B cell (primary cell): ENCODE results near the gene TMEM107. TPM values are rescaled to one million over a fixed set of nuclear protein-coding genes. Genes with fewer than 3 reads are reported as not detected.

Experiments
- ATAC-seq: fragments of 200-7000 bp; cut with Tn5 transposase; one replicate; pipeline ENCODE4 v1.10.0; 2021; ENCODE audit warnings: low read depth, mild to moderate bottlenecking, moderate number of reproducible peaks, moderate library complexity
- CTCF ChIA-PET: fragments of 350-600 bp; sonication (Branson Sonifier 250); formaldehyde crosslinking; loops from one replicate; lab custom pipeline; 2021; ENCODE audit warnings: antibody characterized with exemption, inconsistent platforms; lab: Charles Lee
- POLR2A ChIA-PET: fragments of 350-600 bp; sonication (Branson Sonifier 250); formaldehyde crosslinking; loops from one replicate; lab custom pipeline; 2021; ENCODE audit warnings: antibody characterized with exemption; lab: Charles Lee
- DNase-seq: peaks from one replicate; pipeline ENCODE4 v3.0.0; 2013
- H2AFZ ChIP-seq: 2 replicates; pipeline ENCODE4 v1.6.1; 2012; ENCODE audit warnings: mild to moderate bottlenecking, low read depth, low read length; ENCODE audit not compliant: insufficient read depth, poor library complexity, severe bottlenecking
- H3K27ac ChIP-seq, 2 donors: 1 replicate in 1 of 2; 2 replicates in 1 of 2; pipeline ENCODE4 v1.5.1; 2012 to 2013; ENCODE audit warnings: low read length in 2 of 2, mild to moderate bottlenecking in 2 of 2, moderate library complexity in 1 of 2
- H3K27me3 ChIP-seq, 4 experiments: fragments of 200-600 bp in 1 of 4; sonication (generic) in 1 of 4; replicated peaks in 1 of 4; 1 replicate in 2 of 4; 2 replicates in 2 of 4; pipeline versions ENCODE4 v1.6.1 to v1.7.0; 2013 to 2016; ENCODE audit warnings: low read length in 3 of 4, mild to moderate bottlenecking in 2 of 4, mixed read lengths in 1 of 4, moderate library complexity in 1 of 4; ENCODE audit not compliant: insufficient read depth in 4 of 4, control insufficient read depth in 3 of 4; ENCODE audit errors: control extremely low read depth in 1 of 4
- H3K36me3 ChIP-seq, 2 experiments: replicated peaks in 1 of 2; 1 replicate in 1 of 2; 2 replicates in 1 of 2; pipeline versions ENCODE4 v1.6.1 to v1.7.1; 2013; ENCODE audit warnings: low read length in 1 of 2; ENCODE audit not compliant: insufficient read depth in 2 of 2, control insufficient read depth in 1 of 2; ENCODE audit errors: control extremely low read depth in 1 of 2, extremely low read depth in 1 of 2
- H3K4me1 ChIP-seq, 2 donors: fragments of 200-600 bp in 1 of 2; sonication (generic) in 1 of 2; 1 replicate in 1 of 2; 2 replicates in 1 of 2; pipeline versions ENCODE4 v1.5.1 to v1.6.1; 2013 to 2017; ENCODE audit warnings: low read length in 2 of 2; ENCODE audit not compliant: control insufficient read depth in 2 of 2, insufficient read depth in 2 of 2
- H3K4me2 ChIP-seq: replicated peaks from 2 replicates; pipeline ENCODE3; 2012; ENCODE audit warnings: mild to moderate bottlenecking, low read depth, low read length; ENCODE audit not compliant: poor library complexity, severe bottlenecking
- H3K4me3 ChIP-seq, 5 experiments: fragments of 200-600 bp in 1 of 5; sonication (generic) in 1 of 5; 1 replicate in 3 of 5; 2 replicates in 2 of 5; pipeline versions ENCODE4 v1.5.1 to v1.7.0; 2011 to 2016; ENCODE audit warnings: low read length in 4 of 5, mild to moderate bottlenecking in 4 of 5, low read depth in 2 of 5, control low read depth in 1 of 5, moderate library complexity in 1 of 5; ENCODE audit not compliant: insufficient read depth in 1 of 5; ENCODE audit errors: control extremely low read depth in 1 of 5, extremely low read depth in 1 of 5
- H3K79me2 ChIP-seq: fragments of 200-600 bp; sonication (generic); one replicate; pipeline ENCODE4 v1.6.0; 2016; ENCODE audit warnings: low read length; ENCODE audit not compliant: control insufficient read depth, insufficient read depth
- H3K9ac ChIP-seq: fragments of 200-600 bp; sonication (generic); 2 replicates; pipeline ENCODE4 v1.6.1; 2017; ENCODE audit warnings: mild to moderate bottlenecking, low read length, moderate library complexity
- H3K9me3 ChIP-seq, 3 donors: one replicate each; pipeline versions ENCODE4 v1.6.1 to v1.7.1; 2013; ENCODE audit warnings: low read length in 2 of 3; ENCODE audit not compliant: control insufficient read depth in 2 of 3, insufficient read depth in 1 of 3; ENCODE audit errors: control extremely low read depth in 1 of 3
- H4K20me1 ChIP-seq: 2 replicates; pipeline ENCODE4 v1.6.0; 2012; ENCODE audit warnings: mild to moderate bottlenecking, low read length; ENCODE audit not compliant: insufficient read depth, control insufficient read depth, poor library complexity, severe bottlenecking
- H3K27ac Mint-ChIP-seq: one replicate; pipeline ENCODE4 v1.8.0; 2021; ENCODE audit warnings: mixed read lengths
- H3K27me3 Mint-ChIP-seq: one replicate; pipeline ENCODE4 v1.8.0; 2021; ENCODE audit warnings: mixed read lengths
- H3K4me1 Mint-ChIP-seq: one replicate; pipeline ENCODE4 v1.8.0; 2021; ENCODE audit warnings: mixed read lengths
- H3K4me3 Mint-ChIP-seq: one replicate; pipeline ENCODE4 v1.8.0; 2021; ENCODE audit warnings: mixed read lengths
- H3K9me3 Mint-ChIP-seq: one replicate; pipeline ENCODE4 v1.8.0; 2022; ENCODE audit warnings: mixed read lengths; ENCODE audit not compliant: insufficient read depth
- CTCF ChIP-seq: fragments of 200-600 bp; IDR thresholded peaks from one replicate; pipeline ENCODE4 v1.8.0; 2022; ENCODE audit warnings: antibody characterized with exemption, mild to moderate bottlenecking
- EZH2 ChIP-seq: IDR thresholded peaks from 2 replicates; pipeline ENCODE4 v1.6.1; 2012; ENCODE audit warnings: borderline replicate concordance, low read depth, mild to moderate bottlenecking, moderate library complexity, low read length; ENCODE audit not compliant: insufficient read depth, poor library complexity, severe bottlenecking
- WGBS: methylation state at CpG from one replicate; pipeline ENCODE4 v1.1.5; 2013; ENCODE audit warnings: missing lambda C conversion rate; ENCODE audit not compliant: insufficient coverage; 5-methylcytosine and 5-hydroxymethylcytosine counted together
- intact Hi-C: fragments of 100-400 bp; cut with micrococcal nuclease; formaldehyde crosslinking; loops from one replicate; pipeline ENCODE4 v1.10.0; 2022
- polyA plus RNA-seq: library from polyadenylated mRNA; depleted of rRNA; stranded (reverse); fragments of >200 nt; gene quantifications from 2 replicates; pipeline ENCODE4 v1.2.3, GENCODE V29; 2012
- total RNA-seq, 2 donors: library from RNA; stranded (reverse); fragments of 120-200 nt in 1 of 2; gene quantifications; 1 replicate in 1 of 2; 2 replicates in 1 of 2; pipeline versions ENCODE4 v1.2.3 to v1.2.4, GENCODE V29; 2013 to 2022

Gene TMEM107
- total and polyA plus RNA-seq, 2 donors (not counting 1 experiment from before 2014, with no cell fraction given) = 13.3 to 30.3 TPM

- H3K27ac ChIP-seq = no peak overlapping the region
- no peaks in the 10 kb centered on the region for H3K36me3 ChIP-seq
- intact Hi-C loops = no loop called here
- no peak overlapping the region for H3K4me3 ChIP-seq
- no peak for TF ChIP-seq CTCF
- H3K4me2 ChIP-seq = no peak overlapping the region
- Mint-ChIP-seq H3K27ac (no peak overlapping the region), H3K4me3 (no peak overlapping the region), H3K4me1 (peaks cover 15% of the 10 kb centered on the region), H3K27me3 (no peaks in the 10 kb centered on the region), H3K9me3 (no peaks in the 10 kb centered on the region)
- 99% methylated on average over 9 of the region's 12 CpGs for WGBS
- no peak for DNase-seq
- ATAC-seq = no peak
- no peaks in the 10 kb centered on the region for H3K27me3 ChIP-seq
- no peak overlapping the region for H3K9ac ChIP-seq
- no peaks in the 10 kb centered on the region for H4K20me1 ChIP-seq
- ChIA-PET CTCF (interaction anchor here (0.6 to 0.9 kb wide), 2 partner anchors 26 to 45 kb away, joined by 3 read pairs; no protein-coding TSS in a partner anchor), POLR2A (interaction anchor here (0.9 kb wide), 1 partner anchor 10 kb away, joined by 3 read pairs; no protein-coding TSS in a partner anchor)
- H3K4me1 ChIP-seq = peaks cover 9 to 22% of the 10 kb centered on the region in 2 donors
- no peaks in the 10 kb centered on the region for H3K9me3 ChIP-seq
- H2AFZ ChIP-seq = no peak overlapping the region
- H3K79me2 ChIP-seq = peaks cover 5% of the 10 kb centered on the region
Observed at GRCh38 chr17:8206536-8206935, 30.4 kb upstream of the TMEM107 start.

- WGBS = 99% methylated on average over 15 of the region's 19 CpGs
- Mint-ChIP-seq H3K4me3 (no peak overlapping the region), H3K27me3 (no peaks in the 10 kb centered on the region), H3K4me1 (peaks cover 7% of the 10 kb centered on the region), H3K9me3 (no peaks in the 10 kb centered on the region), H3K27ac (no peak overlapping the region)
- Histone ChIP-seq H3K4me2 (no peak overlapping the region), H2AFZ (no peak overlapping the region), H4K20me1 (no peaks in the 10 kb centered on the region), H3K9me3 (no peaks in the 10 kb centered on the region), H3K36me3 (no peaks in the 10 kb centered on the region), H3K27ac (no peak overlapping the region), H3K4me3 (no peak overlapping the region), H3K9ac (no peak overlapping the region), H3K27me3 (no peaks in the 10 kb centered on the region), H3K79me2 (peaks cover 2% of the 10 kb centered on the region), H3K4me1 (peaks cover 2 to 16% of the 10 kb centered on the region in 2 donors)
- CTCF ChIA-PET = interaction anchor here (1.2 kb wide), 1 partner anchor 13 kb away, joined by 3 read pairs; no protein-coding TSS in a partner anchor
- no peak for ATAC-seq
- DNase-seq = no peak
- TF ChIP-seq EZH2 (no peak), CTCF (no peak)
- intact Hi-C loops = no loop called here
- POLR2A ChIA-PET = interaction anchor here (1.0 kb wide), 1 partner anchor 14 kb away, joined by 3 read pairs; no protein-coding TSS in a partner anchor
Observed at GRCh38 chr17:8204761-8205555, 28.8 kb upstream of the TMEM107 start.
